Measurements from ENCODE around the gene RPE. TPM values are rescaled to one million over a fixed set of nuclear protein-coding genes. Genes with fewer than 3 reads are reported as not detected.

The RPE gene
- total RNA-seq: 10 to 100 TPM; 40.8 to 43.7 TPM

DNA sequence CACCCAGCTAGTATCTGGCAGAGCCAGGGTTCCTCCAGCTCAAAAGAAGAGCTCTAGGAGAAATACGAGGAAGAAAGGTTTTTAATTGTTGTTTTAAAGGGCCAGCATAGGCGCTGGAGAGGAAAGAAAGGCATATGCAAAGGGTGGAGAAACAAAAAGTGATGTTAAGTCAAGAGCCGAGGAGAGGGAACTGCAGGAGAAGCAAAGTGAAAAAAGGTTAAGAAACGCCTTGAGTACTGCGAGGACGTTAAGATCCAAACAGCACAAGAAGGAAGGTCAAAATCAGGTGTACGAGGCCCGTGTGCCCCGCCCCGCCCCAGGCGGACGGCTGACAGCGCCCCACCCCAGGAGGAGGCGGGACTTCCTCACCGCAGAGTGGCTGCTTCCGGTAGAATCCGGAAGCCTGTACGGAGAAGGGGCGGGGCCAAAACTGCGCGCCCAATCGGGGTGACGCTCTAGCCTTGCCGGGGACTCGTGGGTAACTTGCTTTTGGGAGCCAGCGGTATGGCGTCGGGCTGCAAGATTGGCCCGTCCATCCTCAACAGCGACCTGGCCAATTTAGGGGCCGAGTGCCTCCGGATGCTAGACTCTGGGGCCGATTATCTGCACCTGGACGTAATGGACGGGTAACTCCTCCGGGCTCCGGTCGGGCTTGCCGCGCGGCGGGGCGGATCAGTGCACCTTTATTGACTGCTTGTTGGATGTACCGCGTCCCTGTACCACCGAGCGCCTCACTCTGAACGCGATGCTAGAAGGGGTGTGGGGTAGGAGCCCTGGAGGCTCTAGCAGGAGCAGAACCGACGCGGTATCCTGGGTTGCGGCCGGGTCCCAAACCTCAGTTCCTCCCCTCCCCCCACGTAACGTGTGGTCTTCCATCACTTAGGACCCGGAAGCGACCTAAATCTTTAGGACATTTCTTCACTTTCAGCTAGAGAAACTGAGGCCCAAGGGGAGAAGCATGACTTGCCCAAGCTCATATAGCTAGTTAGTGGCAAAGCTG, at the start of gene RPE:
Gene RPE, plus strand, starts transcription at position 481 of the 1,000 bp plus-strand sequence. Its CDS starts 24 bp downstream, at position 505.
- CTCF ChIA-PET: no interaction called here
- H3K4me3 Mint-ChIP-seq: peak within 1 kb of the TSS; percentile 82
- H3K27me3 Mint-ChIP-seq: no peaks in the 10 kb centered on the region
- H3K27ac Mint-ChIP-seq: peak within 1 kb of the TSS; percentile 94
- DNase-seq: peak; percentile 98
- no peaks in the 10 kb centered on the region for H3K9me3 Mint-ChIP-seq
- H3K4me1 Mint-ChIP-seq: peaks cover 52% of the 10 kb centered on the region
- H3K36me3 Mint-ChIP-seq (ENCODE audit: low read depth): peaks cover 18% of the 10 kb centered on the region
- POLR2A ChIA-PET: interaction anchor here (0.7 to 1.5 kb wide), 5 partner anchors 10 to 169 kb away, joined by 3 to 4 read pairs (median 3); partner anchors contain the start of gene KANSL1L

GRCh38 chr2:209956271-209956670, 46.2 kb upstream of the RPE start:
- Mint-ChIP-seq H3K4me3 (no peak overlapping the region), H3K27me3 (peaks cover 3% of the 10 kb centered on the region), H3K36me3 (ENCODE audit: low read depth) (no peaks in the 10 kb centered on the region), H3K27ac (no peak overlapping the region), H3K4me1 (no peaks in the 10 kb centered on the region), H3K9me3 (no peaks in the 10 kb centered on the region)
- ChIA-PET CTCF (no interaction called here), POLR2A (no interaction called here)
- DNase-seq: no peak

- H3K4me3 Mint-ChIP-seq: no peak overlapping the region
- ChIA-PET CTCF (interaction anchor here (0.9 to 1.2 kb wide), 2 partner anchors 11 to 624 kb away, joined by 3 read pairs; no protein-coding TSS in a partner anchor), POLR2A (no interaction called here)
- H3K4me1 Mint-ChIP-seq: no peaks in the 10 kb centered on the region
- DNase-seq: no peak
- H3K27ac Mint-ChIP-seq: no peak overlapping the region
- no peaks in the 10 kb centered on the region for H3K36me3 Mint-ChIP-seq (ENCODE audit: low read depth)
- H3K9me3 Mint-ChIP-seq: no peaks in the 10 kb centered on the region
- H3K27me3 Mint-ChIP-seq: peaks cover under 1% of the 10 kb centered on the region
These were observed 44.4 kb upstream of the RPE start for GRCh38 chr2:209958016-209958415.

DNA sequence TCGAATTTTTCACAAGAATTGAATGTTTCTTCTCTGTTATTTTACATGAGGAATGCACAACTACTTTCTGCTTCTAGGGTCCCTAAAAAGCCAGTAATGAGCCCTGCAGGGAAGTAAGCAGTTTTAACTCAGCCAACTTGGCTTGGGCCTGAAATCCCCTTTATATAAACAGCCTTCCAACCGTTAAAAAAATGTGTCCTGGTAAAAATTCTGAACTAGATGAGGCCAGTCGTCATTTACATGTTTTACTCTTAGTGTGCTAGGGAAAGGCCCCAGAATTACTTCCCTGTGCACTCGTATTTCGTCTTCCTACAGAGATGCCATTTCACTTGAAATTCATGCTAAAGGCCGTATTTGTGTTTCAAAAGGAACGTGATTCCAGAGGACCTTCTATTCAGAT, 42.4 kb upstream of the RPE start:
- peaks cover 2% of the 10 kb centered on the region for H3K27me3 Mint-ChIP-seq
- no peak for DNase-seq
- H3K27ac Mint-ChIP-seq: no peak overlapping the region
- POLR2A ChIA-PET: no interaction called here
- no peaks in the 10 kb centered on the region for H3K4me1 Mint-ChIP-seq
- CTCF ChIA-PET: interaction anchor here (0.6 to 1.5 kb wide), 3 partner anchors 9 to 628 kb away, joined by 3 to 5 read pairs (median 3); no protein-coding TSS in a partner anchor
- no peak overlapping the region for H3K4me3 Mint-ChIP-seq
- no peaks in the 10 kb centered on the region for H3K9me3 Mint-ChIP-seq
- H3K36me3 Mint-ChIP-seq (ENCODE audit: low read depth): no peaks in the 10 kb centered on the region

DNA sequence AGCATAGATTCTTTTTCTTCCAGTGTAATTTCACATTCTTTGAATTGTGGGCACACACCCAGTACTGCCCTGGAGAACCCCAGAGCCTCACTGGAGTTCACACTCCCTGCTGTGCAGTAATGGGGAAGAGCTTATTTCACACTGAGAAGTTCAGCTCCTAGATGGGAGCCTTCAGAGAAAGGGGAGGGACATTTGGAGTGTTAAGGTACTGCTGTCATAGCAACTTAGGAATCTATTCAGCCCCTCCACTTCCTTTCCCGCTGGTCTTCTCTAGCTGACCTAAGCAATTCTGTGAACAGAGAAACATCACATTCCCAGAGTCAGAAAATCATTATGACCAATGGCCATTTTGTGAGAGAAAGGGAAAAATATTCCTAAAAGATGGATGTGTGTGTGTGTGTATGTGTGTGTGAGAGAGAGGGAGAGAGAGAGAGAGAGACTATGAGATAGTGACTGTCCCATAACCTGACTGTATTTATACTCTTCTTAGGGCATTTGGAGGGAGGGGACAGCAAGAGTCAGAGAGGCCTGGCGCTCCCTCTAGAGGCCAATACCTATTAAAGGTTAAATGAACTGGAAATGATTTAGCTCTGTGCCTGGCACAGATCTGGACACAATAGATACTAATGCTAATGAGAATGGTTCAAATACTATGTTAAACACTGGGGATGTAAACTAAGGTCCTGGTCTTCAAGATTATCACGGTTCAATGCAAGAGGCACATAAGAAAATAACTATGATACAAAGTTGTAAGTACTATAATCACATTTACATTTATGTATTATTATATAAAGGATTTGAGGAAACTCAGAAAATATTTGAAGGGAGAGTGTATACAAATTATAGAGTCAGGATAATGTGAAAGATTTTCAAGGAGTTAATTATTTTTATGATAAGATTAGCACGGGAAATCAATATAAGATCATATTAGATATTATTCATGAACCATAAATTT, 41.5 kb upstream of the RPE start:
- peaks cover 4% of the 10 kb centered on the region for H3K27me3 Mint-ChIP-seq
- POLR2A ChIA-PET: no interaction called here

DNA sequence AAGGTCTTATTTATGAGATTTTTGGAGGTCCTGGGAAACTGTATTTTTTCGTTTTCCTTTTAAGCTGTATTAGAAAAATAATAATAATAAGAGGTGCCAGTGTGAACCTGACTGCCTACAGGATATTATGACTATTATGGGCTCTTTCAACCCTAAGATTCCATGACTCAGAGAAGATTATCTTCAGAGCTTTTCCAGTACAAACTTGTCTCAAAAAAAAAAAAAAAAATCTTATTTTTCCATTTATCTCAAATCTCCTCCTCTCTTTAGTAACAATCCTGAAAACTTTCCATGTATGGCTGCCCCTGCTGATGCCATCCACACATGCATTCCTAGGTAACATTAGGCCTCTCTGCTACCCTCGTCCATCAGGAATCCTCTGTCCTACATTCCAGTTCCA, 36.7 kb upstream of the RPE start:
- Mint-ChIP-seq H3K9me3 (no peaks in the 10 kb centered on the region), H3K36me3 (ENCODE audit: low read depth) (no peaks in the 10 kb centered on the region), H3K27me3 (peaks cover 11% of the 10 kb centered on the region), H3K27ac (no peak overlapping the region), H3K4me3 (no peak overlapping the region), H3K4me1 (no peaks in the 10 kb centered on the region)
- CTCF ChIA-PET: interaction anchor here (0.7 kb wide), 1 partner anchor 25 kb away, joined by 3 read pairs; no protein-coding TSS in a partner anchor
- POLR2A ChIA-PET: no interaction called here
- no peak for DNase-seq

More for the DNA sequence above, 41.5 kb upstream of the RPE start:
- H3K27ac Mint-ChIP-seq: no peak overlapping the region
- H3K4me3 Mint-ChIP-seq: no peak overlapping the region
- no peaks in the 10 kb centered on the region for H3K4me1 Mint-ChIP-seq
- peak; percentile 26 for DNase-seq
- H3K9me3 Mint-ChIP-seq: no peaks in the 10 kb centered on the region
- CTCF ChIA-PET: interaction anchor here (0.5 to 1.5 kb wide), 12 partner anchors 8 to 629 kb away, joined by 3 to 5 read pairs (median 3); no protein-coding TSS in a partner anchor
- H3K36me3 Mint-ChIP-seq (ENCODE audit: low read depth): no peaks in the 10 kb centered on the region

GRCh38 chr2:209969692-209970091, 32.7 kb upstream of the RPE start:
- Mint-ChIP-seq H3K27ac (no peak overlapping the region), H3K27me3 (peaks cover 16% of the 10 kb centered on the region), H3K4me1 (no peaks in the 10 kb centered on the region), H3K9me3 (no peaks in the 10 kb centered on the region), H3K36me3 (ENCODE audit: low read depth) (no peaks in the 10 kb centered on the region), H3K4me3 (no peak overlapping the region)
- POLR2A ChIA-PET: no interaction called here
- CTCF ChIA-PET: interaction anchor here (0.9 to 1.0 kb wide), 2 partner anchors 9 to 11 kb away, joined by 3 read pairs; no protein-coding TSS in a partner anchor
- DNase-seq: no peak

- no peak for DNase-seq
- Mint-ChIP-seq H3K27ac (no peak overlapping the region), H3K4me3 (no peak overlapping the region), H3K36me3 (ENCODE audit: low read depth) (no peaks in the 10 kb centered on the region), H3K4me1 (no peaks in the 10 kb centered on the region), H3K9me3 (no peaks in the 10 kb centered on the region), H3K27me3 (peaks cover 16% of the 10 kb centered on the region)
- POLR2A ChIA-PET: no interaction called here
- CTCF ChIA-PET: no interaction called here
These were observed 32.2 kb upstream of the RPE start for GRCh38 chr2:209970271-209970670.

DNA sequence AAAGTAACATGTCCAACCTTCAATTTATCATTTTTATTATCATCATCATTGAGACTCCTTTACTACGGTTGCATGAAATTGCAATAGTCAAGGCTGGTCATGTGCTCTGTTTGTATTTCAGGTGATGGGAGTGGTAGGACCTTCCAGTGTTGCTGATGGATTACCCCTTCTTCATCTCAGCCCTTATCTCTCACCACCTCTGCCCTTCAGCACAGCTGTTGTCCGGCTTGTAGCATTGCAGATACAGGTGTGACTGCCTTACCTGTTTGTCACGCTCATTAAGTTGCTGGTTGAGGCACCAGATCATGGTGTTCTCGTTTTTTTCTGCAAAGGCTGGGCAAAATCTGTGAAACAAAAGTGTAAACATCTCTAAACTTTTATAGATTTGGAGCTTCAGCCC, 31.7 kb upstream of the RPE start:
- H3K36me3 Mint-ChIP-seq (ENCODE audit: low read depth): no peaks in the 10 kb centered on the region
- H3K4me1 Mint-ChIP-seq: no peaks in the 10 kb centered on the region
- H3K9me3 Mint-ChIP-seq: no peaks in the 10 kb centered on the region
- no peak overlapping the region for H3K27ac Mint-ChIP-seq
- DNase-seq: no peak
- peaks cover 16% of the 10 kb centered on the region for H3K27me3 Mint-ChIP-seq
- ChIA-PET POLR2A (no interaction called here), CTCF (interaction anchor here (0.7 kb wide), 1 partner anchor 9 kb away, joined by 3 read pairs; no protein-coding TSS in a partner anchor)
- no peak overlapping the region for H3K4me3 Mint-ChIP-seq

GRCh38 chr2:209973328-209973727, 29.1 kb upstream of the RPE start:
- POLR2A ChIA-PET: no interaction called here
- DNase-seq: no peak
- no peaks in the 10 kb centered on the region for H3K4me1 Mint-ChIP-seq
- H3K36me3 Mint-ChIP-seq (ENCODE audit: low read depth): no peaks in the 10 kb centered on the region
- no peaks in the 10 kb centered on the region for H3K9me3 Mint-ChIP-seq
- H3K4me3 Mint-ChIP-seq: no peak overlapping the region
- H3K27me3 Mint-ChIP-seq: peaks cover 10% of the 10 kb centered on the region
- CTCF ChIA-PET: interaction anchor here (1.1 kb wide), 1 partner anchor 12 kb away, joined by 3 read pairs; no protein-coding TSS in a partner anchor
- no peak overlapping the region for H3K27ac Mint-ChIP-seq

DNA sequence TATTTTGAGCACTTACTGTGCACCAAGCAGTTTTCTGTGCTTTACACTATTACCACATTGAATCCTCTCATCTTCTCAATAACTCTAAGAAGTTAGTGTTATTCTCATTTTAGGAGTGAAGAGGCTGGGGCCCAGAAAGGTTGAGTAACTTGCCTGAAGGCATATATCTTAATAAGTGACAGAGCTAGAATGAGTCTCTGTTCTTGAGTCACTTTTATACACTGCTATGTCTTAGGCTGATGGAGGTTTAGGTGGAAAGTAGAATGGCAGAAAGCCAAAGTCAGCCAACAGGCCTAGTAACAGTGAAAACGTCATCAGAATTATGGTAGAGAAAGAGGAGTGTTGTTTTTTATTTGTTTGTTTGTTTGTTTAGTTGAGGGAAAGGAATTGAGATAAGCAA, 27.9 kb upstream of the RPE start:
- CTCF ChIA-PET: no interaction called here
- no peaks in the 10 kb centered on the region for H3K9me3 Mint-ChIP-seq
- no peak overlapping the region for H3K27ac Mint-ChIP-seq
- no peaks in the 10 kb centered on the region for H3K4me1 Mint-ChIP-seq
- no peak for DNase-seq
- POLR2A ChIA-PET: no interaction called here
- H3K4me3 Mint-ChIP-seq: no peak overlapping the region
- no peaks in the 10 kb centered on the region for H3K36me3 Mint-ChIP-seq (ENCODE audit: low read depth)
- peaks cover 11% of the 10 kb centered on the region for H3K27me3 Mint-ChIP-seq

DNA sequence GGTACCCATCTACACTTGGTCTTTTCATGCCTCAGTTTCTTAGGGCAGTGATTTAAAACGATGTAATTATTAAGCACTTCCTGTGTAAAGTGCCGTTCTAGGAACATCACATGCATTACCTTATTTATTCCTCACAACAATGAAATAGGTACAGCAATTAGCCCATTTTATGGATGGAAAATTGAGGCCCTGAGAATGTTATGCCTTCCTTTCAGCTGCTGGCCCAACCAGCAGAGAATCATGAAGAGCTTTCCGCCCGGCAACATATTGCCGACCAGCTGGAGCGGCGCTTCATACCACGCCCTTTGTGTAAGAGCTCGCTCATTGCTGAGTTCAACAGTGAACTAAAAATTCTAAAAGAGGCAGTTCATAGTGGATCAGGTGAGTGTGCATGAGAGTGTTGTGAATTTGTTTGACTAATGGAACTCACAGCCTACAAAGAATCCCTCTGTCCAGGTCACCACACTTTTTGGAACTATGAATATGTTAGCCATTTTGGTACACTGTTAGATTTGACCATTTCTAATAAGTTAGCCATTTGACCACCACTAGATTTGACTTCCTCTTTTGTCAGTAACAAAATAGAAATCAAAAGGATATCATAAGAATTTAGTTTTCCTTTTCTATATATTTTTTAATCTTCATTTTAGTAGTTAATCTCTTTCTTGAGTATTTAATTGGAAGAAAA, 25.6 kb upstream of the RPE start:
- Mint-ChIP-seq H3K4me1 (no peaks in the 10 kb centered on the region), H3K9me3 (no peaks in the 10 kb centered on the region), H3K27me3 (peaks cover 9% of the 10 kb centered on the region), H3K36me3 (ENCODE audit: low read depth) (no peaks in the 10 kb centered on the region), H3K4me3 (no peak overlapping the region), H3K27ac (no peak overlapping the region)
- DNase-seq: no peak
- ChIA-PET POLR2A (interaction anchor here (0.9 kb wide), 1 partner anchor 254 kb away, joined by 3 read pairs; no protein-coding TSS in a partner anchor), CTCF (interaction anchor here (1.5 to 2.2 kb wide), 4 partner anchors 220 to 237 kb away, joined by 3 to 13 read pairs (median 8); no protein-coding TSS in a partner anchor)
